Spleen (tissue), 7 donors: ENCODE measurements around the gene MSX2.

ENCODE experiments used
- CTCF ChIP-seq, 11 experiments: fragments of 200-600 bp in 7 of 11; fragments of 450-650 bp in 4 of 11; sonication (generic) in 4 of 11; IDR thresholded peaks in 8 of 11; conservative IDR thresholded peaks in 3 of 11; 1 replicate in 7 of 11; 2 replicates in 4 of 11; pipeline versions ENCODE4 v1.4.0 to v1.8.0; 2016 to 2021; ENCODE audit warnings: antibody characterized with exemption in 11 of 11, inconsistent platforms in 4 of 11, mild to moderate bottlenecking in 1 of 11
- POLR2A ChIP-seq, 3 donors: fragments of 450-650 bp; IDR thresholded peaks; one replicate each; pipeline ENCODE4 v1.5.1; 2017; ENCODE audit warnings: antibody characterized with exemption in 3 of 3, mild to moderate bottlenecking in 1 of 3
- donor health status: DM: no; HTN: no; CAD: no; lungs with moderate emphysema.
- donor health status: DM: no; HTN: no; CAD: no.
- donor health status: DM: no; HTN: no; CAD: no.

GRCh38 chr5:174777111-174777510 lies 52.7 kb downstream of the MSX2 start:
- TF ChIP-seq CTCF (IDR thresholded peaks at IDR 0.05 in 8 of 11, conservative IDR thresholded peaks at IDR 0.05 in 3 of 11) (no peak), POLR2A (IDR thresholded peaks at IDR 0.05) (no peak)
